Keratinocyte (primary cell): ENCODE measurements around the gene MMP19.

Experiments used
- EZH2 ChIP-seq: IDR thresholded peaks from one replicate; pipeline ENCODE4 v1.6.1; 2012; ENCODE audit warnings: inconsistent platforms, mild to moderate bottlenecking, low read length, moderate library complexity
- TF ChIP-seq, protein P1 (sequence below), 3 experiments: IDR thresholded peaks in 1 of 3; conservative IDR thresholded peaks in 1 of 3; optimal IDR thresholded peaks in 1 of 3; 2 replicates in 2 of 3; 3 replicates in 1 of 3; pipeline versions ENCODE3 to v1.5.1; 2011; ENCODE audit warnings: low read length in 3 of 3, mild to moderate bottlenecking in 3 of 3, moderate library complexity in 2 of 3, control low read depth in 1 of 3, inconsistent platforms in 1 of 3; ENCODE audit not compliant: insufficient read depth in 2 of 3; ENCODE audit errors: extremely low read depth in 1 of 3

DNA sequence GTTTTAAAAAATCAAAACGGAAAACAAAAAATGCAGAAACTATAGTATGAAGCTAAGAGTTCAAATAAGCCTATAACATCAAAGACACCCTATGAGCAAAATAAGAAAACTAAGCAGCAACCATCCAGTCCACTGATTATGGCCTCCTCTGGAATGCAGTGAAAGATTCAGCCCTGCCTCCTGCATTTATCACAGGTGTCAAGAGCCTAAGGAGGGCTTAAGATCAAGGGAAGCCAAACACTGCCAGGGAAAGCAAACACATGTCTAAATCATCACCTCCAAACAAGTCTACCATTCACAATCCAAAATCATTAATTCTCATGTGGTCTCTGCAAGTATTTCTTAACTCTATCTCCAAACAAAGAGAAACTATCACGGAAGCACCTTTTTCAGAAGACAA is 53.6 kb downstream of the MMP19 start:
- TF ChIP-seq, protein P1, sequence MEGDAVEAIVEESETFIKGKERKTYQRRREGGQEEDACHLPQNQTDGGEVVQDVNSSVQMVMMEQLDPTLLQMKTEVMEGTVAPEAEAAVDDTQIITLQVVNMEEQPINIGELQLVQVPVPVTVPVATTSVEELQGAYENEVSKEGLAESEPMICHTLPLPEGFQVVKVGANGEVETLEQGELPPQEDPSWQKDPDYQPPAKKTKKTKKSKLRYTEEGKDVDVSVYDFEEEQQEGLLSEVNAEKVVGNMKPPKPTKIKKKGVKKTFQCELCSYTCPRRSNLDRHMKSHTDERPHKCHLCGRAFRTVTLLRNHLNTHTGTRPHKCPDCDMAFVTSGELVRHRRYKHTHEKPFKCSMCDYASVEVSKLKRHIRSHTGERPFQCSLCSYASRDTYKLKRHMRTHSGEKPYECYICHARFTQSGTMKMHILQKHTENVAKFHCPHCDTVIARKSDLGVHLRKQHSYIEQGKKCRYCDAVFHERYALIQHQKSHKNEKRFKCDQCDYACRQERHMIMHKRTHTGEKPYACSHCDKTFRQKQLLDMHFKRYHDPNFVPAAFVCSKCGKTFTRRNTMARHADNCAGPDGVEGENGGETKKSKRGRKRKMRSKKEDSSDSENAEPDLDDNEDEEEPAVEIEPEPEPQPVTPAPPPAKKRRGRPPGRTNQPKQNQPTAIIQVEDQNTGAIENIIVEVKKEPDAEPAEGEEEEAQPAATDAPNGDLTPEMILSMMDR (optimal IDR thresholded peaks at IDR 0.05 in 1 of 3, IDR thresholded peaks at IDR 0.05 in 1 of 3, conservative IDR thresholded peaks at IDR 0.05 in 1 of 3; ENCODE audit: extremely low read depth in 1 of 3, insufficient read depth in 2 of 3, low read length in 3 of 3), result no peak
- no peak for TF ChIP-seq EZH2
